Keratinocyte (primary cell): Measurements from ENCODE around the gene ADAMTS17.

ENCODE experiments used
- CTCF ChIP-seq, 3 experiments: IDR thresholded peaks in 1 of 3; conservative IDR thresholded peaks in 1 of 3; optimal IDR thresholded peaks in 1 of 3; 2 replicates in 2 of 3; 3 replicates in 1 of 3; pipeline versions ENCODE3 to v1.5.1; 2011; ENCODE audit warnings: low read length in 3 of 3, mild to moderate bottlenecking in 3 of 3, moderate library complexity in 2 of 3, control low read depth in 1 of 3, inconsistent platforms in 1 of 3; ENCODE audit not compliant: insufficient read depth in 2 of 3; ENCODE audit errors: extremely low read depth in 1 of 3
- EZH2 ChIP-seq: IDR thresholded peaks from one replicate; pipeline ENCODE4 v1.6.1; 2012; ENCODE audit warnings: inconsistent platforms, mild to moderate bottlenecking, low read length, moderate library complexity

GRCh38 chr15:100310041-100310405 is 31.8 kb downstream of the ADAMTS17 start:
- TF ChIP-seq CTCF (optimal IDR thresholded peaks at IDR 0.05 in 1 of 3, IDR thresholded peaks at IDR 0.05 in 1 of 3, conservative IDR thresholded peaks at IDR 0.05 in 1 of 3; ENCODE audit: extremely low read depth in 1 of 3, insufficient read depth in 2 of 3, low read length in 3 of 3) (no peak), EZH2 (no peak)
